GM19351 (cell line): ENCODE data around the gene ZBTB16.

Source experiments
- ATAC-seq: cut with Tn5 transposase; IDR thresholded peaks from one replicate; pipeline ENCODE4 v1.9.1; 2021; ENCODE audit warnings: mild to moderate bottlenecking, moderate library complexity; ENCODE audit not compliant: unreplicated experiment

The ZBTB16 gene

DNA sequence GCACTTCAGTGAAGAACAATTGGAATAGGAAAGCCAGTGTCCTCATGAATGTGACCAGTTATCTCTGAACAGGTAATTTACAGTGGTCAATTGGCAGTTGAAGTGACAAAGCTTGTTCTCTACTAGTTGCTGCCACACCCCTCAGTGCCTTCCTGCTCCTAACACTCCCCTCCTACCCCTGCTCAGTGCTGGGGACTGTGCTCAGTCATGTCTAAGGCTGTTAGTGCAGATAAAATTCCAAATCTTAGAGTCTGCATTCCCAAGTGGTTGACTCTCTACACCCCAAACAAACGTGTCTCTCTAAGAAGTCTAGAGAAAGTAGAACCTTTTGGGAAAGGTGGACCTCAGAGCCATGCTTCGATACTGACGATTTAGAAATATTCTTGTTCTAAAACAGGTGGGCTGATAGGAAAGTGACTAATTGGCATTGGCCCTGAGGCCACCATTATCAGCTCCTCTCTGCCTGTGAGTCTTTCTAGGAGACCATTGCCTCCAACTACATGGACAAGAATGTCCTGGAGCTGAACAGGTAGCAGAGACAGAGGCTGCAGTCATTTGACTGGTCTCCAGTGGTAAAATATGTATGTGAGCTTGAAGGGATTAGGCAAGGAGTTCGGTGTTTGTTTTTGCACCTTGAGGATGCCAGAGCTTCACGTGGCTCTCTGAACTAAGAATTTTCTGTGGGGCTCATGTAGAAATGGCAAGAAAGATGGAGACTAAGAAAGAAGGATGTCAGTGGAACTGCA is 214.6 kb downstream of the ZBTB16 start:
- no peak for ATAC-seq

DNA sequence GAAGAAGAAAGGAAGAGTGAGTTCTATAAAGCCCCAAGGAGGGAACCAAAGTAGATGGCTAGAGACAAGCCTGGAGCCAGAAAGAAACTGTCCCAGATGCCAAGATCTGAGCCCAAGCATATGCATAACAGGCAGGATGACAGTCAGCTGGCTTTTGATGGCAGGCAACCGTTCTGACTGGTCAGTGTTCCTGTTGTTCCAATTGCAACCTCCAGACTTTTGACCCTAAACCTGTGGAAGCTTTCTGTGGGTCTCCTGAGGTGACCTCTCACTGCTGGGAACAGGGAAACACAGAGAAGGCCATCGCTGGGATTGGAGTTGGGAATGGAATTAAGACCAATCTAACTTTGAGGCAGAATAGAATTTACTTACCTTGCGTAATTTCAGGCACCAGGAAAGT is 215.1 kb downstream of the ZBTB16 start:
- no peak for ATAC-seq

DNA sequence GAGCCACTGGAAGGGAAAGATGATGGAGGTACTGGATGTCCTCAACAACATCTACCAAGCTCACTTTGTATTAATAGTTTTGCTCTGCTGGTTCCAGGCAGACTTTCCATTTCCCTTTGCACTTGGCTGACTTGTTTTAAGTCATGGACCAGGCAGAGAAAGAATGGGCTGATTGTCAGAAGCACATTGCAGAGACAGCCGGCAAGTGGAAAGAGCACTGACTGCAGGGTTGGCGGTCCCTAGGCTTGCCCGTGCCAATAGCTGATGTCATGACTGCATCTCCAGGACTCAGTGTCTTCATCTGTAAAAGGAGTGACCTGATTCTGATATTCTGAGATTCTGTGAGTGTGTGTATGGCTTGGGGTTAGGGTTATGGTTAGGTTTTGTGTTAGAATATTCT is 215.8 kb downstream of the ZBTB16 start:
- no peak for ATAC-seq

DNA sequence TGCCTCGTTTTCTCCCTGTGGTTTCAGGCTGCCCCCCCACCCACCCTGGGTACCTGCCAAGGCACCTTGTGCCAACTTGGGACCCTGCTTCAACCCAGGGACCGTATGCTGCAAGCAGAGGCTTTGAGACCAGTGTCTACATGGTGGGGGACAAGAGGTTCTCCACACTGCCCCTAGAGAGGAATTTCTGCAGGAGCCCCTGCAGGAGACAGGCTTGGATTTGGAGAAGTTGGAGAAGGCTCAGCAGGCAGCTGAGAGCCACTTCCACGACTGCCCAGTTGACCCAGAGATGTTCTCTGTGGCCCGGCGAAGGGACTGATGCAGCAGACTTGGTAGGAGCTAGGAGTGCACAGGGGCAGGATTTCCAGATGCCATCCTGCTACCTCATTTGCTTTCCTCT is 216.6 kb downstream of the ZBTB16 start:
- no peak for ATAC-seq

DNA sequence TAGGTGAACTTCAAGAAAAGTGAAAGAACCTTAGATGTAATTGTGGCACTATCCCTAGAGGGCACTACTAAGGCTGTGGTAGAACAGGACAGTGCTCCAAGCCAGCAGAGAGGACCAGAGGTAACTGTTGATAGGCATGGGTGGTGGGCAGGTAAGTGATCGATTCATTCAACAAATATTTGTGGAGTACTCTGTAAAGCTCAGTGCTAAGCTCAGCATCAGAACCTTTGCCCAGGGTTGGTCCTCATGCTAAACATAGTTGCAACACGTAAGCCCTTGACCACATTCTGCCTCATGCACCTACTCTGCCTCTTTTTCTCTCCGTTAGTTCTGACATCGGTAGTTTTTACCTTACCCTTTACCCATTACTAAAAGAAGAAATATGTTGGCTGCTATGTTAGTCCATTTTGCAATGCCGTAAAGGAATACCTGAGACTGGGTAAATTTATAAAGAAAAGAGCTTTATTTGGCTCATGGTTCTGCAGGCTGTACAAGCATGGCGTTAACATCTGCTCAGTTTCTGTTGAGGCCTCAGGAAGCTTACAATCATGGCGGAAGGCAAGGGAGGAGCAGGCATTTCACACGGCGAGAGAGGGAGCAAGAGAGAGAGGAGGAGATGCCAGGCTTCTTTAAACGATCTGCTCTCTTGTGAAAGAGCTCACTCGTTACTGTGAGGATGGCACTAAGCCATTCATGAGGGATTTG is 218.3 kb downstream of the ZBTB16 start:
- ATAC-seq: no peak

DNA sequence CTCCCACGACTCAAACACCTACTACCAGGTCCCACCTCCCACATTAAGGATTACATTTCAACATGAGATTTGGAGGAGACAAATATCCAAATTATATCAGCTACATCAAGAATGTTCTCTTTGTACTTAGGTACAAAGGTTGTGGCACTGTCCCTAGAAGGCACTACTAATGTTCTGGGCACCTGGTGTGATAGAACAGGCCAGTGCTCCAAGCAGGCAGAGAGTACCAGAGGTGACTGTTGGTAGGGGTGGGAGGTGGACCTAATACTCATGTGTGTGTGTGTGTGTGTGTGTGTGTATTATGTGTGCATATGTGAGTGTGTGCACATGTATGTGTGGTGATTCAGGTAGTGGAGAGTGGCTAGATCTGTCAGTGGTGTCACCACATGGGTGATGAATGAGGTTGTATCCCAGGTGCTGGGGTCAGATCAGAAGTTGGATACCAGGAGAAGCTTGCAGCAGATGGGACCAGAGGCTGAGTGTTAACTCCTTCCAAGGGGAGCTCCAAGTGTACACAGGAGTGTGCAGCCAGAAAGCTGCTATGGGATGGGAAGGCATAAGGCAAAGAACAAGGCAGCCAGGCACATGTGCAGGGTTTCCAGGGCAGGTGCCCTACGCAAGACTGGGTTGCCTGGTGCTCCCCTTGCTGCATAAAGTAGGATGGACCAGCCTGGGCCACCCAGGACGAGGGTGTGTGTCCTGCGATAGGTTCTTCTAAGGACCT is 219.0 kb downstream of the ZBTB16 start:
- no peak for ATAC-seq

DNA sequence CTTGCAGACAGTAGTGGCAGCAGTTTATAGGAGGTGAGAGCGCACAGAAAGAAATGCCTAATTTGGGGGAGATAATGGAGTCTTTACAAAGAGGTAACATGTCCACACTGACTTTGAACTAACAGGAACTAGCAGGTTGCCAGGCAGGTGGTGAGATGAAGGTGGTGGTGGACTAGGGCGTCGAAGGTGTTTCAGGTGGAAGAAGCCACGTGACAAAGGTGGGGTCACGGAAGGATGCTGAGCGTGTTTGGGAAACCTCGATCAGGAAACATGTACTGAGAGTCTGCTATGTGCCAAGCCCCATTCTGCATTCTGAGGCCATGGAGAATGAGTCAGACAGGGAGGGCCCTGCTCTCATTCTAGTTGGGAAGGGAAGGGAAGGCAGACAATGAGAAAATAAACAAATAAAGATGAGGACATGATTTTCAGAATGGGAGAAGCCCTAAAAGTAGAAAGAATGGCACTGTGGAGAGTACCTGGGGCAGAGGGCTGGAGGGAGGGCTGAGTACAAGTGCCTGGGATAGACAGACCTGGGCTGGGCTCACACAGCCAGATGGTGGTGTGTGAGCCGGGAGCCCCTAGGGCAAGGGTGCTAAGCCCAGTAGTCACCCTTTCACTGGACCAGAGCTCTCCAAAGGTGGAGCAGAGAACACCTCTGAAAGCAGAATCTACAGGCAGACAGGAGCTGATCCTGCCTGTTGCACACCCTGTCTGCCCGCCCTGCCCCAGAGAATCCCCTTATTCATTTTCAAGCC is 220.5 kb downstream of the ZBTB16 start:
- no peak for ATAC-seq

DNA sequence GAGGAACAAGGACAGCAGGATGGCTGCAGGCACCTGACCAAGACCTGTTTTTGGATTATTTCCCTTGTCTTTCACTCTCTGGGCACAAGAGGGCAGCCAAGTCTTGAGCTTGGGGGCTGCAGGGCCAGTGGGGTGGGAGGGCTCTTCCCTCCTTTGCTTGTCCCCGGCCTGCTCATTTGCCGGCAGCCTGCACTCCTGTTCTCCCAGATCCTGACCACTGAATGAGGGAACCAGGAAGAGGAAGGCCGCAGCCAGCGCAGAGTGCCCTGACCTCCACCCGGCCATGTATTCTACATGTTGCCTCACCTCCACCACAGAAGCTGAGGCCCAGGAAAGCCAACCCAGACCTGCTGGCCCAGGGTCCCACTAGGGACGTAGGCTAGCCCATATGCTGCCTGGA is 221.2 kb downstream of the ZBTB16 start:
- ATAC-seq: no peak

DNA sequence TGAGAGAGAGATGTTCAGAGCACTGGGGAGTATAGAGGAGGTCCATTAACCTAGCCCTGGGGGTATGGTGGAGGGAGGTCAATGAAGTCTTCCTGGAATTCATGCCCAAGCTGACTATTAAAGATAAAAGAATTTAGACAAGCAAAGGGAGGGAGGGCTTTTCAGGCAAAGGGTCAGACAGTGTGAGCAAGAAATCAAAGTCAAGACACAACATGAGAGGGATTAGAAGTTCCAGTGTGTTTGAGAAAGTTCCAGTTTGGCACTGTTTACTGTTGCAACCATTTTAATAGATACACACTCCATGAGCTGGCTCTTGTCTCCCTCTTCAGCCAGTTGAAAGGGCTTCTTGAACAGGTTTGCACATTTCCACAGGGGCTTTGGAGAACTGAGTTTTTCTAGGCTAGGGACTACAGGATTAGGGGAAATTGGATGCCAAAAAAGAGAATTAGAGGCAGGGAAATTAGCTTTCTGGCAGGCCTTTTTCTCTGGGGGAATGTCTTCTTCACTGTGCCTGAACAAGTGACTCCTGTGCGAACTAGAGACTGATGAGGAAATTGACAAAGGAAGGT is 222.0 kb downstream of the ZBTB16 start:
- no peak for ATAC-seq

DNA sequence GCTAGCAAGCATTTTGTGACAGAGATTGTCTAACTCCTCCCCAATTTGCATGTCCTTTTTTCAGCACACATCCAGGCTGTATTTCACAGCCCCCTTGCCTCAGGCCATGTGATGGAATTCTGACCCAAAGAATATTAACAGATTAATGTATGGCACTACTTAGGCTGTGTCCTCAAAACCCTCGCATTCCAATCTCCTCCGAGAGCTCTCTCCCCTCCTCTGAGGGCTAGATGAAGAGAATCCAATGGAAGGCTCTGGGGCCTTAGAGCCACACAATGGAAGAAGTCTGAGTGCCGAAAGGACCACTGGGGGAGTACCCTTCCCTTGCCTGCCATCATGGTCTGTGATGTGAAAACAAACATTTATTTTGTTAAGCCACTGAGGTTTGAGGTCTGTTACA is 223.0 kb downstream of the ZBTB16 start:
- ATAC-seq: no peak

DNA sequence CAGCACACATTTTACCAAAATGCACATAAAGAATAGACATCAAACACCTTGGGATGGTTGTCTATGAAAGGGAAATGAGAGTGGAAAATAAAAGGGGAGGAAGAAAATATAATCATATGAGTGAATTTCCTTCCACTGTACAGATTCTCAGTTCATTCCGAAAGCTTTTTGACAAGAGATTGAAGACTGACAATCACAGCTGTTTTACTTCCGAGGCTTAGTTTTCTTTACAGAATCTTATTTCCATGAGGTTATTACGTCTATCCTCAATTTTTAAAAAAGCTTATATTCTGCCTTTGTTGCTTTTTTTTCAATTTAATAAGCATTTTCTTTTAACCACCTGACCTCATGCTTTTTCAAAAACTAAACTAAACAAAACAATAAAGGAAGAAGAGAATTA is 223.9 kb downstream of the ZBTB16 start:
- no peak for ATAC-seq

DNA sequence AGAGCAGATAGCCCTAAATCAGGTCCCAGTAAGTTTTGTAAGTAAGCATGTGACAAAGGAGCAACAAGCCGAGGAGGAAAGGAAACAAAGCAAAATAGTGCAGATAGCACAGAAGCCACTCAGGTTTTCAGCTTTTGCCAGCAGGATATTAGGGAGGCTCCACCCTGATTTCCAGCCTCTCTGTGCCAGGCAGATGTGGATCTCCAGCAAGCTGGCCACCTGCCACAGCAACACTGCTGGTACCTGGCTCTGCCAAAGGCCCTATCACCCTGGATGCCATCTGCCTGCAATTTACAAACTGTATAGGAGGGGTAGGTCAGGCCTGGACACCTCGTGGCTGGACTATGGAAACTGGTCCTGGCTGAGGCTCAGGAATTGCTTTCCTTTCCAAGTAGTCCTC is 224.5 kb downstream of the ZBTB16 start:
- no peak for ATAC-seq

DNA sequence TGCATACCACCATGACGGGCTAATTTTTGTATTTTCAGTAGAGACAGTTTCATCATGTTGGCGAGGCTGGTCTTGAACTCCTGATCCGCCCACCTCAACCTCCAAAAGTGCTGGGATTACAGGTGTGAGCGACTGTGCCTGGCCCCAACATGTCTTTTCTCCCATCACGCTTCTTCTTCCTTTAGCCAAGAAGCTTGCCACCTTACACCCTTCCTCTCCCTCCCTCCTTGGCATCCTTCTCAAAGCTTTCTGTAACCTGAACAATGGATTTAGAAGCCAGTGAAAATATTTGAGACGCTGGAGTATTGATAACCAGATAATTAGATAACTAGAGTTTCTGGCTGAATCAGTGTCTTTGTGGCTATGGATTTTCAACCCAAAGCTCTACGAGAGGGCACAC is 225.4 kb downstream of the ZBTB16 start:
- ATAC-seq: no peak

DNA sequence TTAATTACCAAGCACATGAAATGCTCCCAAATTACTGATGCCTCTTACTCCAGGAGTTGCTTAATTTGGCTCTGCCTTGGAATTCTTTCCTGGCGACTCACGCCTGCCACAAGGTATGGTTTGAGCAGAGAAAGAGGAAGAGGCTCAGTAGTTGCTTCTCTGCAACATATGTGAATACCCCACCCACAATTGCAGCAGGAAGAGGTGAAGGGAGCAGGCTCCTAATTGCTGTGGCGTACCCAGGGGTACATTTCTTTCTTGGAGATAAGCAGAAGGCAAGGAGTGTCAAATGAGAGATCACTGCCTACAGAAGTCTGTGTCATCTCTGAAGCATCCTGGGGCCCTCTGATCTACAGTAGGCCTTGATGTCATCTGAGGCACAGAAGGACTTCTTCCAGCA is 226.1 kb downstream of the ZBTB16 start:
- ATAC-seq: no peak

DNA sequence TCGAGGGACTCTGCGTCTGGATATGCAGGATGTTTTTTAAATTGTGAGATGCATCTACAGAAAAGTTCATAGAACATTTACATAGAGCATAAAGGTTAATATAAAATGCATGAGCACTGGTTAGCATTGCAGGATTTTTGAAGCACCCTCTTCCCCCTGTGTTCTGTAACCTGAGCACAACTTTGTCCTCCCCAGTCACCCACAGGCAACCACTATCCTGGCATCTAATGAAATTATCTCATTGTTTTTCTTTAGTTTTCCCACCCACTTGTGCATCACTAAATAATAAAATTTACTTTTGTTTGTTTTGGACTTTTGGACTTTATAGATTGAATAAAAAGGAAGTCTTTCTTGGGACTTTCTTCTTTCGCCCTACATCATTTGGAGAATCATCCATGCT is 226.7 kb downstream of the ZBTB16 start:
- ATAC-seq: no peak

DNA sequence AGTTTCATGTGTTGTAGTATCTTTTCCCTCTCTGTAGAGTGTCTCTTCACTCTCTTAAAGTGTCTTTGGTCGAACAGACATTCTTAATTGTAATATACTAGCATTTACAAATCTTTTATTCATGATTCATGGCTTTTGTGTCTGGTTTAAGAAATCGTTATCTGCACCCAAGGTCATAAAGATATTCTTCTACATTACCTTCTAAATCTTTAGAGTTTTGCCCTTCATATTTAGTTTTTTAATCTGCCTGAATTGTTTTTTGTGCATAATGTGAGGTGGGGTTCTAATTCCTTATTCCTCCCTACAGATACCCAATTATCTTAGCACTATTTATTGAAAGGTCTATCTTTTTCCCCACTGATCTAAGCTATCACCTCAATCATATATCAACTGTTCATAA is 227.6 kb downstream of the ZBTB16 start:
- no peak for ATAC-seq

DNA sequence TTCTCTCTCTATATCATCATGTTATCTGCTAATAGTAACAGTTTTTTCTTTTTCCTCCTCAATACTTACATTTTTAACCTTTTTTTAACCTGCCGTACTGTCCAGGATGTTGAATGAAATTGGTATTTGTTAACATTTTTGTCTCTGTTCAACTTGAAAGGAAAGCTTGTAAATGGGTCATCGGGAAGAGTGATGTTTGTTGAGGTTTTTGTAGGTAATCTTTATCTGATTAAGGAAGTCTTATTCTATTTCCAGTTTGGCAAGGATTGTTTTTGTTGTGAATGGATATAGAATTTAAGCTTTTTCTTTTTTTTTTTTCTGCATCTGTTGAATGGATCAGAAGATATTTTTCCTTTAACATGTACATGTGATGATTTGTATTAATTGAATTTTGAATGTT is 228.6 kb downstream of the ZBTB16 start:
- no peak for ATAC-seq

DNA sequence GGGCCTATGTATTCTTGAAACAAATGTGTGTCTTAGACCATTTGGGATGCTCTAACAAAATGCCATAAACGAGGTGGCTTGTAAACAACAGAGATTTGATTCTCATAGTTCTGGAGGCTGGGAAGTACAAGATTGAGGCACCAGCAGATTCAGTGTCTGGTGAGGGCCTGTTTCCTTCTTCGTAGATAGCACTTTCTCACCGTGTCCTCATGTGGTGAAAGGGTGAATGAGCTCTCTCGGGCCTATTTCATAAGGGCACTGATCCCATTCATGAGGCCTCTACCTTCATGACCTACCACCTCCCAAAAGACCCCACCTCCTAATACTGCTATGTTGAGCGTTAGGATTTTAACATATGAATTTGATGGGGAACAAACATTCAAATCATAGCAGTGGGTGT is 230.3 kb downstream of the ZBTB16 start:
- no peak for ATAC-seq

DNA sequence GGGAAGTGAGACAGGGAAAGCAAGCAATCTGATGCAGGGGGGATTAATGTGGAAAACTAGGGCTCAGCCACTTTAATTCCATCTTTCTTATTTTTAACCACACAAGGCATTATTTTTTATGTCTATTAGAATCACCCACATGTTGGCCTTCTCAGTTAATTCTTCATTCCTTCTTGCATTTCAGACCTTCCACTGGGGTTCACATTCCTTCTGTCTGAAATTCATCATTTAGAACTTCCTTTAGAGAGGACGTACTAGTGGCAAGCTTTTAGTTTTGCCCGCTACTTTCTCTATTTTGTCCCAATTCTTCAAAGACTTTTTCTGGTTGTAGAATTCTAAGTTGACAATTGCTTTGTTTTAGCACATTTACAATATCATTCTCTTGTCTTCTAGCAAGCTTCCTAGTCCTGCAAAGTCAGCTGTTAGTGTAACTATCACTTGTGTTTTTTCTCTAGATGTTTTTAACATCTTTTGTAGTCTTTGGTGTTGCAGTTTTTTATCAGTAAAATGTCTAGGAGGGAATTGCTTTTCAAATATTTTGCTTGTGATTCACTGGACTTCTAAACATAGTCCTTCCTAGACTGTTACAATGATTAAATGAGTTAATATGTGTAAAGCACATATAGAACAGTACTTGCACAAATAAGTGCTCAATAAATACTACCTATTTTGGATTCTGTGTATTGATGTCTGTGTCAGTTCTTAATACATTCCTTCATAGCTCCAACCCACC is 231.2 kb downstream of the ZBTB16 start:
- no peak for ATAC-seq

DNA sequence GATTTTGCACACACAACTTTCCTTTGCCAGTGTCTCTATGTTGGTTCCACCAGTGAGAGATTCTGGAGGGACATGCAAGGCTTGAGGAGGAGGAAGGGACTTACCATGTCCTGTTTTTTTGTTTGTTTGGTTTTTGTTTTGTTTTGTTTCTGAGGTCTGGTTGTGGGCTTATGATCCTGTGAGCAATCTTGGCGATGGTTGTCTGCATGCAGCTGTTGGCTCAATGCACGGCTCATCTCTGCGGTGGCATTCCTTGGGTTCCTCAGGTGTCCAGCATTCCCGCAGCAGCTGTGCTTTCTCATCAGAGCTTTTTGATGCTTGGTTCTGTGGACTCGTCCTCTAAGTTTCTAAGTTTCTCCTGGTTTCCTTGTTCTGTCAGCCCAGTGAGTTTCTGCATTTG is 231.9 kb downstream of the ZBTB16 start:
- no peak for ATAC-seq
